Right lobe of liver (tissue), 4 donors: ENCODE measurements around the gene PCDHGA6.

Experiments used
- POLR2A ChIP-seq: fragments of 450-650 bp; IDR thresholded peaks from one replicate; pipeline ENCODE4 v1.6.1; 2017; ENCODE audit warnings: antibody characterized with exemption, mild to moderate bottlenecking
- TF ChIP-seq, protein P1 (sequence below), 4 donors: fragments of 200-600 bp in 3 of 4; fragments of 450-650 bp in 1 of 4; IDR thresholded peaks; one replicate each; pipeline versions ENCODE4 v1.5.1 to v1.8.0; 2016 to 2022; ENCODE audit warnings: antibody characterized with exemption in 4 of 4, mild to moderate bottlenecking in 2 of 4
- donor health status: DM: no; HTN: no; CAD: no.
- donor health status: DM: no; HTN: no; CAD: no.
- donor health status: DM: no; HTN: yes; CAD: no.

DNA sequence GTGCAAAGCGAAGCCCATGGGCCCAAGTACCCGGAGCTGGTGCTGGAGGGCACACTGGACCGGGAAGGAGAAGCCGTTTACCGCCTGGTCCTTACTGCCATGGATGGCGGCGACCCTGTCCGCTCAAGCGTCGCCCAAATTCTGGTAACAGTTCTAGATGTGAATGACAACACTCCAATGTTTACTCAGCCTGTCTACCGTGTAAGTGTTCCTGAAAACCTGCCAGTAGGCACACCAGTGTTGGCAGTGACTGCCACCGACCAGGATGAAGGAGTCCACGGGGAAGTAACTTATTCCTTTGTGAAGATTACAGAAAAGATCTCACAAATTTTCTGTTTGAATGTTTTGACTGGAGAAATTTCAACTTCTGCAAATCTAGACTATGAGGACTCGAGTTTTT, 936 bp downstream of the PCDHGA6 start:
- TF ChIP-seq, protein P1, sequence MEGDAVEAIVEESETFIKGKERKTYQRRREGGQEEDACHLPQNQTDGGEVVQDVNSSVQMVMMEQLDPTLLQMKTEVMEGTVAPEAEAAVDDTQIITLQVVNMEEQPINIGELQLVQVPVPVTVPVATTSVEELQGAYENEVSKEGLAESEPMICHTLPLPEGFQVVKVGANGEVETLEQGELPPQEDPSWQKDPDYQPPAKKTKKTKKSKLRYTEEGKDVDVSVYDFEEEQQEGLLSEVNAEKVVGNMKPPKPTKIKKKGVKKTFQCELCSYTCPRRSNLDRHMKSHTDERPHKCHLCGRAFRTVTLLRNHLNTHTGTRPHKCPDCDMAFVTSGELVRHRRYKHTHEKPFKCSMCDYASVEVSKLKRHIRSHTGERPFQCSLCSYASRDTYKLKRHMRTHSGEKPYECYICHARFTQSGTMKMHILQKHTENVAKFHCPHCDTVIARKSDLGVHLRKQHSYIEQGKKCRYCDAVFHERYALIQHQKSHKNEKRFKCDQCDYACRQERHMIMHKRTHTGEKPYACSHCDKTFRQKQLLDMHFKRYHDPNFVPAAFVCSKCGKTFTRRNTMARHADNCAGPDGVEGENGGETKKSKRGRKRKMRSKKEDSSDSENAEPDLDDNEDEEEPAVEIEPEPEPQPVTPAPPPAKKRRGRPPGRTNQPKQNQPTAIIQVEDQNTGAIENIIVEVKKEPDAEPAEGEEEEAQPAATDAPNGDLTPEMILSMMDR (IDR thresholded peaks at IDR 0.05): no peak
- TF ChIP-seq POLR2A: no peak
